Uterus (tissue), 4 donors: Measurements from ENCODE around the gene OR8B8. TPM values are rescaled to one million over a fixed set of nuclear protein-coding genes. Genes with fewer than 3 reads are reported as not detected.

Experiments
- DNase-seq, 2 donors: peaks; one replicate each; pipeline ENCODE4 v3.0.0-alpha.2; 2019 to 2020
- H3K27ac ChIP-seq, 2 donors: fragments of 200-600 bp; sonication (generic); 1 replicate in 1 of 2; 2 replicates in 1 of 2; pipeline ENCODE4 v1.5.1; 2016 to 2018
- H3K27me3 ChIP-seq, 2 donors: fragments of 200-600 bp; sonication (generic); one replicate each; pipeline ENCODE4 v1.5.1; 2018 to 2019; ENCODE audit warnings: control low read depth in 1 of 2
- H3K36me3 ChIP-seq, 2 donors: fragments of 200-600 bp; sonication (generic); one replicate each; pipeline ENCODE4 v1.5.1; 2019; ENCODE audit warnings: control low read depth in 1 of 2
- H3K4me1 ChIP-seq, 2 donors: fragments of 200-600 bp; sonication (generic); one replicate each; pipeline ENCODE4 v1.5.1; 2018 to 2019; ENCODE audit warnings: control low read depth in 1 of 2
- H3K4me3 ChIP-seq, 2 donors: fragments of 200-600 bp; sonication (generic); 1 replicate in 1 of 2; 2 replicates in 1 of 2; pipeline ENCODE4 v1.5.1; 2018 to 2019; ENCODE audit warnings: mild to moderate bottlenecking in 1 of 2
- H3K9me3 ChIP-seq, 2 donors: fragments of 200-600 bp; sonication (generic); one replicate each; pipeline ENCODE4 v1.5.1; 2019; ENCODE audit warnings: control low read depth in 1 of 2
- CTCF ChIP-seq, 4 experiments: fragments of 200-600 bp in 2 of 4; fragments of 450-650 bp in 2 of 4; sonication (generic) in 2 of 4; IDR thresholded peaks; one replicate each; pipeline ENCODE4 v1.5.1; 2016 to 2019; ENCODE audit warnings: antibody characterized with exemption in 4 of 4, mild to moderate bottlenecking in 2 of 4, moderate library complexity in 1 of 4
- POLR2A ChIP-seq, 2 donors: fragments of 450-650 bp; IDR thresholded peaks; one replicate each; pipeline ENCODE4 v1.6.1; 2016; ENCODE audit warnings: antibody characterized with exemption in 2 of 2, mild to moderate bottlenecking in 1 of 2, moderate library complexity in 1 of 2
- intact Hi-C: fragments of 100-400 bp; cut with DNase I; formaldehyde crosslinking; loops from one replicate; pipeline ENCODE4 v1.15.1; 2023; ENCODE audit warnings: low total_unique reads
- total RNA-seq, 4 donors: library from RNA; depleted of rRNA in 3 of 4; stranded (reverse); fragments of >200 nt in 3 of 4; gene quantifications; one replicate each; pipeline versions ENCODE4 v1.1.0 to v1.2.4, GENCODE V29; 2014 to 2023
- donor health status: DM: yes; HTN: yes; CAD: no.

OR8B8 gene
- total RNA-seq, 4 donors from 2014 or later = not detected

- H3K9me3 ChIP-seq = no peaks in the 10 kb centered on the region
- H3K27me3 ChIP-seq = no peaks in the 10 kb centered on the region
- H3K4me1 ChIP-seq = no peaks in the 10 kb centered on the region
- no peaks in the 10 kb centered on the region for H3K36me3 ChIP-seq
- TF ChIP-seq CTCF (IDR thresholded peaks at IDR 0.05) = no peak
- TF ChIP-seq POLR2A (IDR thresholded peaks at IDR 0.05) = no peak
- intact Hi-C loops = no loop called here
- DNase-seq = no peak
- H3K27ac ChIP-seq = no peak overlapping the region
- no peak overlapping the region for H3K4me3 ChIP-seq
Measured at GRCh38 chr11:124429599-124429998, 15.9 kb downstream of the OR8B8 start.

GRCh38 chr11:124424384-124424921 is 21.0 kb downstream of the OR8B8 start, which contains the start of gene OR8B4:
Gene OR8B4 (minus strand): TSS chr11:124424871. CDS start chr11:124424871, 0 bp downstream.
- H3K27me3 ChIP-seq = no peaks in the 10 kb centered on the region
- H3K4me3 ChIP-seq = no peak within 1 kb of the TSS
- H3K27ac ChIP-seq = no peak within 1 kb of the TSS
- H3K9me3 ChIP-seq = no peaks in the 10 kb centered on the region
- intact Hi-C loops = no loop called here
- no peak for DNase-seq
- no peaks in the 10 kb centered on the region for H3K36me3 ChIP-seq
- TF ChIP-seq CTCF (IDR thresholded peaks at IDR 0.05) = no peak
- TF ChIP-seq POLR2A (IDR thresholded peaks at IDR 0.05) = no peak
- H3K4me1 ChIP-seq = no peaks in the 10 kb centered on the region

- no peaks in the 10 kb centered on the region for H3K4me1 ChIP-seq
- H3K27ac ChIP-seq = no peak overlapping the region
- H3K9me3 ChIP-seq = no peaks in the 10 kb centered on the region
- no peaks in the 10 kb centered on the region for H3K27me3 ChIP-seq
- no peak for DNase-seq
- no peak overlapping the region for H3K4me3 ChIP-seq
- H3K36me3 ChIP-seq = peaks cover 0 to 3% of the 10 kb centered on the region in 2 donors
- no peak for TF ChIP-seq CTCF (IDR thresholded peaks at IDR 0.05)
- no peak for TF ChIP-seq POLR2A (IDR thresholded peaks at IDR 0.05)
- intact Hi-C loops = no loop called here
Measured at GRCh38 chr11:124421043-124421442, 24.5 kb downstream of the OR8B8 start.

- Histone ChIP-seq H3K9me3 (no peaks in the 10 kb centered on the region), H3K27ac (no peak overlapping the region), H3K4me3 (no peak overlapping the region), H3K27me3 (no peaks in the 10 kb centered on the region), H3K4me1 (no peaks in the 10 kb centered on the region), H3K36me3 (peaks cover 0 to 3% of the 10 kb centered on the region in 2 donors)
- intact Hi-C loops = no loop called here
- no peak for DNase-seq
- TF ChIP-seq CTCF (IDR thresholded peaks at IDR 0.05) = peak in 3 of 4 experiments; percentile 16 to 38 (median 18)
- TF ChIP-seq POLR2A (IDR thresholded peaks at IDR 0.05) = no peak
Measured at GRCh38 chr11:124415356-124415923, 30.1 kb downstream of the OR8B8 start.

GRCh38 chr11:124409906-124410305 is 35.6 kb downstream of the OR8B8 start:
- no peak for TF ChIP-seq POLR2A (IDR thresholded peaks at IDR 0.05)
- TF ChIP-seq CTCF (IDR thresholded peaks at IDR 0.05) = no peak
- no peaks in the 10 kb centered on the region for H3K4me1 ChIP-seq
- no peak for DNase-seq
- intact Hi-C loops = no loop called here
- no peak overlapping the region for H3K27ac ChIP-seq
- no peaks in the 10 kb centered on the region for H3K36me3 ChIP-seq
- no peak overlapping the region for H3K4me3 ChIP-seq
- no peaks in the 10 kb centered on the region for H3K27me3 ChIP-seq
- no peaks in the 10 kb centered on the region for H3K9me3 ChIP-seq
